ENCODE measurements around the gene IL34.

IL34 gene

GRCh38 chr16:70675851-70676513, 29.6 kb downstream of the IL34 start:
- no peak overlapping the region for H3K27ac ChIP-seq (ENCODE audit: low read length, poor library complexity, severe bottlenecking)
- H3K18ac ChIP-seq (ENCODE audit: low read depth in 1 of 2, low read length in 2 of 2) = no peak overlapping the region
- peak overlapping the region in 1 of 2 experiments; percentile 16 for H2BK12ac ChIP-seq (ENCODE audit: low read length in 2 of 2)
- no peak overlapping the region for H2BK5ac ChIP-seq (ENCODE audit: low read depth, low read length, poor library complexity, severe bottlenecking)
- no peak overlapping the region for H3K14ac ChIP-seq (ENCODE audit: low read length in 2 of 2)
- H3K4me2 ChIP-seq (ENCODE audit: low read length, poor library complexity, severe bottlenecking) = no peak overlapping the region
- no peak overlapping the region for H3K23ac ChIP-seq (ENCODE audit: low read length in 2 of 2)
- peaks cover 11% of the 10 kb centered on the region for H3K4me1 ChIP-seq (ENCODE audit: control insufficient read depth, insufficient read depth, low read depth, low read length)
- peaks cover 51% of the 10 kb centered on the region for H3K79me1 ChIP-seq (replicated peaks; ENCODE audit: low read length, poor library complexity, severe bottlenecking)
- no peak overlapping the region for H2AFZ ChIP-seq (ENCODE audit: low read depth, low read length)
- no peaks in the 10 kb centered on the region for H3K27me3 ChIP-seq (ENCODE audit: control insufficient read depth in 1 of 2, insufficient read depth in 1 of 2, low read length in 2 of 2)
- no peak for DNase-seq
- no peak overlapping the region for H2BK15ac ChIP-seq (ENCODE audit: low read depth, poor library complexity, severe bottlenecking)
- H3K4me3 ChIP-seq (ENCODE audit: insufficient read depth in 1 of 2, low read depth in 1 of 2, low read length in 2 of 2) = no peak overlapping the region
- no peaks in the 10 kb centered on the region for H3K9me3 ChIP-seq (ENCODE audit: control insufficient read depth, low read length)
- H2BK120ac ChIP-seq (ENCODE audit: low read depth, low read length) = no peak overlapping the region
- 95% methylated on average over 7 of the region's 7 CpGs for WGBS
- H4K91ac ChIP-seq (ENCODE audit: low read length) = no peak overlapping the region
- peaks cover 73 to 90% of the 10 kb centered on the region in 2 experiments for H3K36me3 ChIP-seq (ENCODE audit: control insufficient read depth in 1 of 2, insufficient read depth in 2 of 2, low read depth in 1 of 2, low read length in 2 of 2)
- no peak overlapping the region for H3K4ac ChIP-seq (ENCODE audit: low read depth in 1 of 2, low read length in 2 of 2)
- H3K9ac ChIP-seq (ENCODE audit: low read length) = peak overlapping the region; percentile 24
- no peak overlapping the region for H2AK5ac ChIP-seq (ENCODE audit: low read length, severe bottlenecking)
- H4K8ac ChIP-seq (ENCODE audit: low read length) = no peak overlapping the region

DNA sequence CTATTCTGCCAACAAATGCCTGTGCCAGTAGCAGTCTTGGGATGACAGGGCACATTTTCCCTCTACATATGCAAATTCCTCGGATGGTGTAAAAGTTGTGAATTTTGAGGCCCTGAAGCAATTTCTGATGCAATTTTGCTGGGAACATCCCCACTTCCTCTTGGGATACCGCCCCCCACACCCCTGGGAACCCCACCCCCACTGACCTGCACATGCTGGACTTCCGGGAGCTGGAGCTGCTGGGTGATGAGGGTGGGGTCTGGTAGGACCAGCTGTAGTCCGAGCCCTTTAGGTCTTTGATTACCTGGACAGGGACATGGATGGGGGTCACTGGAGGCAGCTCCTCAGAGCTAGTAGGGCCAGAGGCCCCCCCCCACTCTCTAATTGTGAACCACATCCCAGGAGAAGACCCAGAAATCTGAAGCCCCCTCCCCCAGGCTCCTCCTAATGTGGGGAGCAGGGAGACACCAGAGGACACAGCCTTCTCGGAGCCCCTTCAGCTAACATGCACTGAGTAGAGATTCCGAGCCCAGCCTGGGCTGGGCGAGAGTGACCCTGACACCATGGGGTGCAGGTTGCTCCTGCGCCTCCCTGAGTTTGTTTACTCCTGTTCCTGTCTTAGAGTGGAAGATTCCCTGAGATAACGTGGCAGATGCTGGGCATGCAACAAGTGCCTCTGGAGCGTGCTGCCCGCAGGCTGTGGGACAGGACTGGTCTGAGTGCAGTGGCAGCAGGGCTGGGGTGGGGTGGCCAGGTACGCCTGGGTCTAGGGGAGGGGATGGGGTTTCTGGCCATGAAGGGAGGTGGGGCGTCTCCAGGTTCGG, 30.5 kb downstream of the IL34 start:
- no peak overlapping the region for H3K27ac ChIP-seq (ENCODE audit: low read length, poor library complexity, severe bottlenecking)
- H2BK120ac ChIP-seq (ENCODE audit: low read depth, low read length) = no peak overlapping the region
- no peak overlapping the region for H3K14ac ChIP-seq (ENCODE audit: low read length in 2 of 2)
- no peak overlapping the region for H4K8ac ChIP-seq (ENCODE audit: low read length)
- H2BK15ac ChIP-seq (ENCODE audit: low read depth, poor library complexity, severe bottlenecking) = no peak overlapping the region
- H2BK5ac ChIP-seq (ENCODE audit: low read depth, low read length, poor library complexity, severe bottlenecking) = no peak overlapping the region
- no peak overlapping the region for H3K4me3 ChIP-seq (ENCODE audit: insufficient read depth in 1 of 2, low read depth in 1 of 2, low read length in 2 of 2)
- no peaks in the 10 kb centered on the region for H3K9me3 ChIP-seq (ENCODE audit: control insufficient read depth, low read length)
- H3K79me1 ChIP-seq (replicated peaks; ENCODE audit: low read length, poor library complexity, severe bottlenecking) = peaks cover 55% of the 10 kb centered on the region
- H3K4ac ChIP-seq (ENCODE audit: low read depth in 1 of 2, low read length in 2 of 2) = no peak overlapping the region
- no peak overlapping the region for H3K18ac ChIP-seq (ENCODE audit: low read depth in 1 of 2, low read length in 2 of 2)
- no peak overlapping the region for H3K4me2 ChIP-seq (ENCODE audit: low read length, poor library complexity, severe bottlenecking)
- H3K4me1 ChIP-seq (ENCODE audit: control insufficient read depth, insufficient read depth, low read depth, low read length) = peaks cover 20% of the 10 kb centered on the region
- 95% methylated on average over 9 of the region's 14 CpGs for WGBS
- H2AFZ ChIP-seq (ENCODE audit: low read depth, low read length) = no peak overlapping the region
- DNase-seq = no peak
- no peak overlapping the region for H4K91ac ChIP-seq (ENCODE audit: low read length)
- H2AK5ac ChIP-seq (ENCODE audit: low read length, severe bottlenecking) = no peak overlapping the region
- no peaks in the 10 kb centered on the region for H3K27me3 ChIP-seq (ENCODE audit: control insufficient read depth in 1 of 2, insufficient read depth in 1 of 2, low read length in 2 of 2)
- no peak overlapping the region for H2BK12ac ChIP-seq (ENCODE audit: low read length in 2 of 2)
- peaks cover 71 to 82% of the 10 kb centered on the region in 2 experiments for H3K36me3 ChIP-seq (ENCODE audit: control insufficient read depth in 1 of 2, insufficient read depth in 2 of 2, low read depth in 1 of 2, low read length in 2 of 2)
- peak overlapping the region; percentile 24 for H3K9ac ChIP-seq (ENCODE audit: low read length)
- H3K23ac ChIP-seq (ENCODE audit: low read length in 2 of 2) = no peak overlapping the region

GRCh38 chr16:70677499-70678120, 31.3 kb downstream of the IL34 start:
- H2BK5ac ChIP-seq (ENCODE audit: low read depth, low read length, poor library complexity, severe bottlenecking) = no peak overlapping the region
- no peak overlapping the region for H3K4ac ChIP-seq (ENCODE audit: low read depth in 1 of 2, low read length in 2 of 2)
- H3K27ac ChIP-seq (ENCODE audit: low read length, poor library complexity, severe bottlenecking) = no peak overlapping the region
- no peak overlapping the region for H3K4me3 ChIP-seq (ENCODE audit: insufficient read depth in 1 of 2, low read depth in 1 of 2, low read length in 2 of 2)
- peaks cover 71 to 76% of the 10 kb centered on the region in 2 experiments for H3K36me3 ChIP-seq (ENCODE audit: control insufficient read depth in 1 of 2, insufficient read depth in 2 of 2, low read depth in 1 of 2, low read length in 2 of 2)
- peaks cover 25% of the 10 kb centered on the region for H3K4me1 ChIP-seq (ENCODE audit: control insufficient read depth, insufficient read depth, low read depth, low read length)
- no peak overlapping the region for H2AFZ ChIP-seq (ENCODE audit: low read depth, low read length)
- no peak overlapping the region for H3K9ac ChIP-seq (ENCODE audit: low read length)
- no peak for DNase-seq
- H3K79me1 ChIP-seq (replicated peaks; ENCODE audit: low read length, poor library complexity, severe bottlenecking) = peaks cover 55% of the 10 kb centered on the region
- no peak overlapping the region for H4K8ac ChIP-seq (ENCODE audit: low read length)
- H2BK15ac ChIP-seq (ENCODE audit: low read depth, poor library complexity, severe bottlenecking) = no peak overlapping the region
- no peaks in the 10 kb centered on the region for H3K27me3 ChIP-seq (ENCODE audit: control insufficient read depth in 1 of 2, insufficient read depth in 1 of 2, low read length in 2 of 2)
- no peaks in the 10 kb centered on the region for H3K9me3 ChIP-seq (ENCODE audit: control insufficient read depth, low read length)
- no peak overlapping the region for H3K18ac ChIP-seq (ENCODE audit: low read depth in 1 of 2, low read length in 2 of 2)
- H3K23ac ChIP-seq (ENCODE audit: low read length in 2 of 2) = no peak overlapping the region
- no peak overlapping the region for H4K91ac ChIP-seq (ENCODE audit: low read length)
- H3K4me2 ChIP-seq (ENCODE audit: low read length, poor library complexity, severe bottlenecking) = no peak overlapping the region
- 97% methylated on average over 15 of the region's 15 CpGs for WGBS
- H2BK120ac ChIP-seq (ENCODE audit: low read depth, low read length) = no peak overlapping the region
- no peak overlapping the region for H3K14ac ChIP-seq (ENCODE audit: low read length in 2 of 2)
- no peak overlapping the region for H2BK12ac ChIP-seq (ENCODE audit: low read length in 2 of 2)
- H2AK5ac ChIP-seq (ENCODE audit: low read length, severe bottlenecking) = no peak overlapping the region

All from mesenchymal stem cell (in vitro differentiated cells and primary cell).